ENCODE data around the gene RAPGEF2.
A peak's percentile ranks its signal among the peaks of the same experiment; 100 is the strongest.
"Not testable (repeated sequence)": the region's sequence is repeated elsewhere in the genome, so short reads cannot be mapped to it uniquely, and the experiment has no call there.

Gene RAPGEF2

GRCh38 chr4:159098482-159099127, 4.3 kb upstream of the RAPGEF2 start:
- DNase-seq: no peak

DNA sequence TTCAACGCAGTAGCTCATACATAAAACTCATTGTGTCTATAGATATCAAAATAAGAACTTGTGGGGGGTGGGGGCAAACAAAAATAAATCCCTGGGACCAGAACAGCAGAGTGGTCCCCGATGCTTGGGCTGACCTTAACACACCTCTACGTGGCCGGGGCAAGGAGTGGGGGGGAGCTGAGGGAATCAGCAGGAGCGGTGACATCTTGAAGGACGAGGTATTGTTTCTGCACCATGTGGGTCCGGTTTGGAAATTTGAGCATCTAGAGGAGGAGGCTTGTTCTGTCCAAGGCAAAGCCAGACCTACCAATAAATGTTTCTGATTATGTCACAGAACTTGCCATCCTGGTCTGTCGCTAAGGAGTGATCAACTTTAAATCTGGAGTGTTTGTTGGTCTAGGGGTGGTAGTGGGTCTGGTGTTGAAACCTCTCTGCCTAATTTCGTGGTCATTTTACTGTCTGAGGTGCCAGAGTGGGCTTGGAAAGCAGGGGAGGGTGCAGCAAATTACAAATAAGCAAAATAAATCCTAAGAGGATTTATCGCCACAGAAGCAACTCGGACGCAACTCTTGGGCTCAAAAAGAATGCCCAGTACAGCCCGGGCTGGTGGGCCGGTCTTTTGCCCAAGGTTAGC, 774 bp upstream of the RAPGEF2 start:
- no peak for DNase-seq

DNA sequence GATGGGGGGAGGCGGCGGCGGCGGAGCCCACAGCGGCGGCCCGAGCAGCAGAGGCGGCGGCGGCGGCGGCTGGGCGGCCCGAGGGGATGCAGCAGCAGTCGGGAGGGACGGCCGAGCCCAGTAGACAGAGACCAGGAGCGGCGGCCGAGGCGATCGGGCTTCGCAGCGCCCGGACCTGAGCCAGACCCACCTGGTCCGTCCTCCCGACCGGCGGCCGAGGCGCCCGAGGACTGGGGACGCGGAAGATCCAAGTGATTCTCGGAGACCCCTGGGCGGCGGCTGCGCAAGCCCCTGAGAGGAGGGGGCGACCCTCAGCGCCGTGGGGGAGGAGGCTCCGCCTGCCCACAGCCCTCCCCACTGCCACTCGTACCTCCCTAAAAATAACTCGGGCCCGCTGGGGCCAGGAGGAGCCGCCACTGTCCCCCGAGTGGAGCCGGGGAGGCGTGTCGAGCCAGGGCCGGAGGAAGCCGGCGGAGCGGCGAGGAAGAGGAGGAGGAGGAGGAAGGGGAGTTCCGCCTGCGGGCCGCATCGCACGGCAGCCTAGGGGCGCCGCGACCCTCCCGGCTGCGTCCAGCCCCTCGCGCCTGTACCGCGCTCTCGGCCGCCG, 608 bp downstream of the RAPGEF2 start:
- DNase-seq: peak; percentile 93

DNA sequence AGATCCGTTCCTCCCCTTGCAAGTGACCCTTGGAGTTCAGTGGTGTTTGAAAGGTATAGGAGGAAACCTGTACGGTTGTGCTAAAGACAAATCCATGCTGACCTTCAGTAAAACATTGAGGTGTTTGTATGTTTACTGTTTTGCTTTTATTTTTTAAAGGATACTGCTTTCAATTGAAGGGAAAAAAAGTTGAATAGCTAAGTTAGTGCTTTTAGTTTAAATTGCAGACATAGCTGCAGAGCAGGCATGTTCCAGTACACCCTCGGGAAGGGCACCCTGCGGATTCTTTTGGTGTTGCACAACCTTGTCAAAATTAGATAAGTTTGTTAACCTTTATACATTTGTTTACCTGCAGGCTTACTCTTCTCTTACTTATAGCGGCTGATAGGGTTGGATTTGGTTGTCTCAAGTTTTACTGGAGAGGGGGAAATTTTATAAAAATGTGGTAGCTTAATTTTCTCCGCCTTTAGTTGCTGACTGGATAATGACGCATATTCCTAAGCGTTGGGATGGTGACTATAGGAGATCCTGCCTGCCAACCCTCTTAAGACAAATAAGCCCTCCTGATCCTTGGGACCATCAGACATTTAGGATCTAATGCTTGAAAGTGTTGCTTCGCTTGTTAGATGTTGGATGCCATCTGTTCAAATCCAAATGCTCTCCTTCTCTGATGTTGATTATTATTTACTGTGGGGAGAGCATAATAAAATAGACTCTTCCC, 2.0 kb downstream of the RAPGEF2 start:
- no peak for DNase-seq

- DNase-seq: no peak
Observed at GRCh38 chr4:159105761-159106243, 2.9 kb downstream of the RAPGEF2 start.

DNA sequence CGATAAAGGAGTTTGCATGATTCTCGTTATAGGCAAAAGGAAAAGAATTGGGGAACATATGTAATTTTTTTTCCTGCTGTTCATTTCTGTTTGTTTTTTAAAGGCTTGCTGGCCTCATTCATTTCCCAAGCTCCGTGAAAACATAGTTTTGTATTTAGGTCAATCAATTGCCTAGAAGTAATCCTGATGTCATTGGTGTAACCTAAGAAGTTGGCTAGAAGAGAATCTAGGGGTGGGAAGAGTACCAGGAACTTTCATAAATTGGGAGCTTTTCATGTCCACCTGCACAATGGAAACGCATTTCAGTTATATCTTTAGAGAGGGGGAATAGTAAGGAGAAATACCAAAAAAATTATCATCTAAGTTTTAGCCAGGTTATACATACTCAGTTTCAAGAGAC, 3.8 kb downstream of the RAPGEF2 start:
- DNase-seq: no peak

DNA sequence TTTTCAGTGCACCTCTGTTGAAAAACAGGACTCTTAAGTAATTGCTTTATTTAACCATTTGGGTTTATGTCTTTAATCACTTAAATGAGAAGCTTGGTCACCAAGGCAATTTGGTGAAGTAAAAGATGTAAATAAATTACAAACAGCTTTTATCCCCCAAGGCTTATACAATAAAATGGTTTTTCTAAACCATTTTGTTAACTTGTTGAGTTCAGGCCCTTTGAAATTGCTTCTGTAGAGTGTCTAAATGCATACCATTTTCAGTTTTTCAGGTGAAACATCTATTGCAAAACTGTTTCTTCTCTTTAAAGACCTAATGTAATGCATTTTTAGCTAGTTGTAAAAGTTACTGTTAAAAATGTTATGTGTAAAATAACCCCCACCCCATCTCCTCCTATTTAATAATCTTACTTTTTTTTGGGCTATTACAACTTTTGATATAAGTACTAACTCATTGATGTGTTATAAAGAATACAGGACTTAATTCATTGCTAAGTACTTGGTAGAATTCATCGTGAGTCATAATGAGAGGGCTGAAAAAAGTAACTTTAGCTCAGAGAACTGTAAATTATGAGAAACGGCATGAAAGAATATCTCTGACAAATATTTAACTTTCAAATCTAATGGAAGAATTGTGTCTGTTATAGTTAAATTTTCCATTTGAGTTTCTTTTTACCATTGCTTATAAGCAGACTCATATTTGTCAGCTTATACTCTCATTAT, 4.5 kb downstream of the RAPGEF2 start:
- DNase-seq: no peak

GRCh38 chr4:159108124-159108523, 5.2 kb downstream of the RAPGEF2 start:
- no peak for DNase-seq

DNA sequence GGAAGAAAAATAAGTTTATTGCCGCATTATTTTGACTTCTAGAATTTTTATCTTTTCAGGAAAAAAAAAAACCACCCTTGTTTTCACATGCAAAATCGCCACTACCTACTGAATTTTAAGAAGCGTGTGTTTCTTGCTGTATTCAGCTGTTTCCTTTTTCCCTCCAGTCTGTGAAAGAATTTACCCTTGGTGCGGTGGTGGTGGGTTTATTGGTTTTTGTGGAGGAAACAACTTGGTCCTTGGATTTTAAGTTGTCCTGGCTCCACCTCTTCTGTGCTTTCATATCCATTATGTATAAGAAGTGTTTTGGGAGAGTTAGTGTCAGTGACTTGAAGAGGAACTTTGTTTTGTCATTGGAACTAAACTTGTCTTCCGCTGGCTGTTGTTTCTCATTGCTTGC, 8.1 kb downstream of the RAPGEF2 start:
- no peak for DNase-seq

DNA sequence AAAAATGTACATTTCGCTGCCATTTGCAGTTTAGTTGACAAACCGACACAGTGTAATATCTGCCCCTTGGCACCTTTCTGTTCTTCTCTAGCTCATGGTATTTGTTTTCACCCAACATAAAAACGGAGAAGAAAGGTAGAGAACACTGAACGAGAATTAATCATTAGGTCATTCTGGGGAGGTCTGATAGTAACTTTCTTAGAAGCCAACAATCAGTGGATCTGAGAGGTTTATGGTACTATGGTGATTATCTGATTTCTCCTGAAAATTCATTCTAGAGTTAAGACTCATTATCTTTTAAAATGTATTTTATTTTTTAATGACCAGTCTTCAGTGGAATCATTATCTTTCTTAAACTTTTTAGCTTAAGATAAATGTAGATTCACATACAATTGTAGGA, 8.5 kb downstream of the RAPGEF2 start:
- DNase-seq: no peak

DNA sequence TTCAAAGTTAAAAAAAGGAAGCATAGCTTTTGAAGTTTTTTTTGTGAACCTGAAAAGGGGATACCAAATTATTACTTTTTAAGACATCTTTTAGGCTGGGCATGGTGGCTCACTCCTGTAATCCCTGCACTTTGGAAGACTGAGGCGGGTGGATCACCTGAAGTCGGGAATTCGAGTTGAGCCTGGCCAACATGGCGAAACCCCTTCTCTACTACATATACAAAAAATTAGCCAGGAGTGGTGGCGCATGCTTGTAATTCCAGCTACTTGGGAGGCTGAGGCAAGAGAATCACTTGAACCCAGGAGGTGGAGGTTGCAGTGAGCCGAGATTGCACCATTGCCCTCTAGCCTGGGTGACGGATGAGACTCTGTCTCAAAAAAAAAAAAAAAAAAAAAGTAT, 10.5 kb downstream of the RAPGEF2 start:
- DNase-seq: not testable (repeated sequence)

- not testable (repeated sequence) for DNase-seq
Observed at GRCh38 chr4:159116098-159116497, 13.2 kb downstream of the RAPGEF2 start.

DNA sequence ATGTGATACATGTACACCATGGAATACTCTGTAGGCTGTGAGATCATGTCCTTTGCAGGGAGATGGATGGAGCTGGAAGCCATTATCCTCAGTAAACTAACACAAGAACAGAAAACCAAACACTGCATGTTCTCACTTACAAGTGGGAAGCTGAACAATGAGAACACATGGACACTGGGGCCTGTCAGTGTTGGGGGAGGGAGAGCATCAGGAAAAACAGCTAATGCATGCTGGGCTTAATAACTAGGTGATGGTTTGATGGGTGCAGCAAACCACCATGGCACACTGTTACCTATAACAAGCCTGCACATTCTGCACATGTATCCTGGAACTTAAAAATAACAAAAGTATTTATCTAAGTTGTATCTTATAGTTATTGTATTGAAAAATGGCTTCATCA, 13.8 kb downstream of the RAPGEF2 start:
- not testable (repeated sequence) for DNase-seq

DNA sequence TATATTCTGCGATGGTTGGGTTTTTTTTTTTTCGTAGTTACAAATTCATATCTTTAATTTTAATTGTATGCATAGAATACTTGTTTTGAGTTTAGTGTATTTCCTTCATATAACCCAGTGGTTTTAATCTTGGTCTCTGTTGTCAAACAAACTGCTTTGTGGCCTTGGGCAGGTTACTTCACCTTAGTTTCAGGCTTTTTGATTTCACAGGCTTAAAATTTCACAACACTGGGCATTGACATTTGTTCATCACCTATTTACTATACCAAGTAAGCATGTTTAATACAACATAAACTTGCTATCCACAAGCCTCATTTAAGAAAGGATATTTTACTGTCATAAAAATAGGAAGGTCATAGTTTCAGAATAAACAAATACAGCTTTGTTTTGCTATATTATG, 14.7 kb downstream of the RAPGEF2 start:
- no peak for DNase-seq

GRCh38 chr4:159117968-159118367, 15.1 kb downstream of the RAPGEF2 start:
- DNase-seq: no peak

DNA sequence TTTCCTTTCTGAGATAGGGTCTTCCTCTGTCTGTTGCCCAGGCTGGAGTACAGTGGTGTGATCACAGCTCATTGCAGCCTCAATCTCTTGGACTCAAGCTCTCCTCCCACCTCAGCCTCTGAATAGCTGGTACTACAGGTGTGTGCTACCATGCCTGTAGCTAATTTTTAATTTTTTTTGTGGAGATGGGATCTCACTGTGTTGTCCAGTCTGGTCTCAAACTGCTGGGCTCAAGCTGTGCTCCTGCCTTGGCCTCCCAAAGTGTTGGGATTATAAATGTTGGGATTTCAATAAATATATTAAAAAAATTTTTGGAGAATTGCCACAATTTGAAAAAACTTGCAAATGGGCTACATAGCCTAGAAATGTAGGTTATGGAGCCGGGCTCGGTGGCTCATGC, 18.5 kb downstream of the RAPGEF2 start:
- DNase-seq: no peak

DNA sequence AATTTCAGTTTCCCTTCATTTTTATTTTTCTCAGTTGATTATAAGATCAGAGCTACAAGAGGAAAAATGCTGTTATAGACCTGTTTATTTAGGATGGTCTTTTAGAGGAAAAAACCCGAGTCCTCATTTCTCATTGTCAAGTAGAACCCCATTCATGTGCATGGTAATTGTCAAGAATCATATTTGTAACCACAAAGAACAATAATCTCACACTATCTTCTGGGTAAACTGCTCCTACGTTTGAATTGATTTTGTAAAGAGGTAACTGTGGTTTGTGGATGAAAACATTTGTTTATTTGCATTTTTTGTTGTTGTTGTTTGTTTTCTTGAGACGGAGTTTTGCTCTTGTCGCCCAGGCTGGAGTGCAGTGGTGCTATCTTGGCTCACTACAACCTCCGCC, 23.8 kb downstream of the RAPGEF2 start:
- no peak for DNase-seq

DNA sequence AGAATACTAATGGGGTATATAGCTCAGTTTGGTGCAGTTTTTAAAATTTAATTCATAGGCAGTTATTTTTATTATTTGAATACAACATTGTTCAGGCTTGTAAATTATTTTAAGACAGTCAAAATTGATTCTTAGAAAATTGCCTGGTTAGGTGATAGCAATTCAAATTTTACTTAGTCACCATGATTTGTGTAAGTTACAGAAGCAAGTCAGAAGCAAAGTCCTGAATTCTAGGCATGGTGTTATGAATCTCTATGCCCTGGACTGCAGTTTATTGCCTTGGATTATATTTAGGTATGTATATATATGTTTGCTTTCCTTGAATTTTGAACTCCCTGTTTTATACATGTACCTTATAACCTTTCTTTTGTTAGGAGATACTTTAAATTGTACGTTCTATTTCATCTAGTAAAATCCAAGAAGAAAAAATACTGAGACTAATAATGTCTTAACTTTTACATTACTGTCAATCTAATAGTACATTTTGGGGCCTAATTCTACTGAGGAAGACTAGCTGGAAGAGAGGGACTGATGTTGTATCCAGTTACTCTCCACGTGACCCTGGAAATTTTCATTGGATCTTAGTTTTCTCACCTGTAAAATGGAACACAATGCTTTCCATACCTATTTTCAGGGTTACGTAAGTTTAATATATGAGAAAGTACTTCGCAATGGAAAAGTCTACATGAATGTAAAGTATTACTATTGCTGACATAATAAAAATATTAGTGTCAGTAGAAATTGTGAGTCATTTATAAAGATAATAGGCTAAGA, 25.1 kb downstream of the RAPGEF2 start:
- no peak for DNase-seq

GRCh38 chr4:159129814-159130550, 27.1 kb downstream of the RAPGEF2 start:
- no peak for DNase-seq

- DNase-seq: no peak
Observed at GRCh38 chr4:159131564-159131963, 28.7 kb downstream of the RAPGEF2 start.

- DNase-seq: no peak
Observed at GRCh38 chr4:159134429-159134828, 31.6 kb downstream of the RAPGEF2 start.
